Kidney (tissue), 14 donors: Measurements from ENCODE around the gene TPO. TPM values are rescaled to one million over a fixed set of nuclear protein-coding genes. Genes with fewer than 3 reads are reported as not detected.

ENCODE experiments used
- DNase-seq, 5 donors: peaks; one replicate each; pipeline ENCODE4 v3.0.0-alpha.2; 2013 to 2020
- FAIRE-seq: peaks from 2 replicates; lab custom pipeline; 2012; peaks lifted over from hg19 to GRCh38; lab: Jason Lieb, UNC
- H3K27ac ChIP-seq, 2 donors: one replicate each; pipeline ENCODE4 v1.7.0; 2013; ENCODE audit warnings: low read depth in 2 of 2, low read length in 2 of 2, inconsistent platforms in 1 of 2
- H3K27me3 ChIP-seq: one replicate; pipeline ENCODE4 v1.7.1; 2013; ENCODE audit warnings: low read length, inconsistent platforms; ENCODE audit not compliant: control insufficient read depth, insufficient read depth
- H3K36me3 ChIP-seq, 3 donors: one replicate each; pipeline versions ENCODE4 v1.7.0 to v1.7.1; 2013; ENCODE audit warnings: low read length in 3 of 3, control low read depth in 1 of 3, inconsistent platforms in 1 of 3; ENCODE audit not compliant: insufficient read depth in 3 of 3, control insufficient read depth in 2 of 3
- H3K4me1 ChIP-seq, 3 donors: one replicate each; pipeline versions ENCODE4 v1.7.0 to v1.7.1; 2013; ENCODE audit warnings: low read length in 3 of 3, inconsistent platforms in 1 of 3, low read depth in 1 of 3; ENCODE audit not compliant: control insufficient read depth in 2 of 3, insufficient read depth in 2 of 3
- H3K4me3 ChIP-seq, 3 donors: one replicate each; pipeline versions ENCODE4 v1.7.0 to v1.8.1; 2013; ENCODE audit warnings: low read length in 3 of 3, control low read depth in 1 of 3, inconsistent platforms in 1 of 3
- H3K9ac ChIP-seq, 3 donors: one replicate each; pipeline versions ENCODE4 v1.7.0 to v1.7.1; 2013; ENCODE audit warnings: low read length in 3 of 3, control low read depth in 1 of 3, inconsistent platforms in 1 of 3
- H3K9me3 ChIP-seq, 3 donors: one replicate each; pipeline versions ENCODE4 v1.7.0 to v1.7.1; 2013; ENCODE audit warnings: low read length in 3 of 3, control low read depth in 1 of 3, inconsistent platforms in 1 of 3; ENCODE audit not compliant: control insufficient read depth in 2 of 3, insufficient read depth in 1 of 3
- intact Hi-C: fragments of 100-400 bp; cut with DNase I; formaldehyde crosslinking; loops from one replicate; pipeline ENCODE4 v1.11.1; 2022
- polyA plus RNA-seq: library from polyadenylated mRNA; stranded (reverse); fragments of 350-450 nt; fragmentation: Illumina TruSeq; extraction: RNeasy Lipid Tissue Mini Kit (QIAGEN cat#74804); gene quantifications from one replicate; pipeline ENCODE4 v1.2.3, GENCODE V29; 2014; ENCODE audit warnings: low read depth, low replicate concordance; ENCODE audit not compliant: insufficient read depth
- total RNA-seq: library from RNA; stranded (reverse); fragmentation: NEBNext Ultra II Directional; extraction: Animal tissue kit (Norgen Biotek cat#: 25700); gene quantifications from one replicate; pipeline ENCODE4 v1.2.1, GENCODE V29; 2021
- TF ChIP-seq, protein P1 (sequence below): IDR thresholded peaks from 3 replicates; pipeline ENCODE4 v1.5.1; 2012; ENCODE audit warnings: mild to moderate bottlenecking, moderate library complexity, borderline replicate concordance; ENCODE audit not compliant: insufficient read depth; ENCODE audit errors: extremely low read depth
- donor health status: control.
- donor health status: control.
- donor health status: control.
- donor health status: control.
- donor health status: control.
- donor health status: DM: yes; HTN: yes; CAD: no.
- donor health status: Normal renal cell carcinoma (clear cell type).

Gene TPO
- total and polyA plus RNA-seq, 2 donors from 2014 or later: not detected

DNA sequence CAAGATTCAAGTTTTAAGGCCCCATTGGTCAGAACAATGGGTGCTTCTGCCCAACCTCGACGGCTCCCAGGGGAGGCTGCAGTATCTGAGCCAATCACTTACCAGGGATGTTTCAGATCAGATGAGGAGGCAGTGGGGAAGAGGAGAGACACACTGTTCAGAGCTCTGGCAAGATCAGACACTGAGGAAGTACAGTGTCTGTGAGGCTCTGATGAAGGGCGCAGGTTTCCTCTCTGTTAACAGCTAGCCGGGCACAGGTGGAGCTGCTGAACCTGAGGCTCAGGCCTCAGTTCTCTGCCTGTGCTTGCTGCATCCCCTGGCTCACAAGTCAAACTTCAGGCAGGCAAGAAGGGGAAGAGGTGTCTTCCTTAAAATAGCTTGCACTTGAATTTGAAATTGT, 69.7 kb downstream of the TPO start:
- FAIRE-seq (no peak), DNase-seq (no peak)
- TF ChIP-seq, protein P1, sequence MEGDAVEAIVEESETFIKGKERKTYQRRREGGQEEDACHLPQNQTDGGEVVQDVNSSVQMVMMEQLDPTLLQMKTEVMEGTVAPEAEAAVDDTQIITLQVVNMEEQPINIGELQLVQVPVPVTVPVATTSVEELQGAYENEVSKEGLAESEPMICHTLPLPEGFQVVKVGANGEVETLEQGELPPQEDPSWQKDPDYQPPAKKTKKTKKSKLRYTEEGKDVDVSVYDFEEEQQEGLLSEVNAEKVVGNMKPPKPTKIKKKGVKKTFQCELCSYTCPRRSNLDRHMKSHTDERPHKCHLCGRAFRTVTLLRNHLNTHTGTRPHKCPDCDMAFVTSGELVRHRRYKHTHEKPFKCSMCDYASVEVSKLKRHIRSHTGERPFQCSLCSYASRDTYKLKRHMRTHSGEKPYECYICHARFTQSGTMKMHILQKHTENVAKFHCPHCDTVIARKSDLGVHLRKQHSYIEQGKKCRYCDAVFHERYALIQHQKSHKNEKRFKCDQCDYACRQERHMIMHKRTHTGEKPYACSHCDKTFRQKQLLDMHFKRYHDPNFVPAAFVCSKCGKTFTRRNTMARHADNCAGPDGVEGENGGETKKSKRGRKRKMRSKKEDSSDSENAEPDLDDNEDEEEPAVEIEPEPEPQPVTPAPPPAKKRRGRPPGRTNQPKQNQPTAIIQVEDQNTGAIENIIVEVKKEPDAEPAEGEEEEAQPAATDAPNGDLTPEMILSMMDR: no peak
- no peaks in the 10 kb centered on the region for H3K27me3 ChIP-seq
- H3K27ac ChIP-seq: no peak overlapping the region
- no peak overlapping the region for H3K9ac ChIP-seq
- H3K4me1 ChIP-seq: no peaks in the 10 kb centered on the region
- no peak overlapping the region for H3K4me3 ChIP-seq
- no peaks in the 10 kb centered on the region for H3K36me3 ChIP-seq
- intact Hi-C loops: no loop called here
- no peaks in the 10 kb centered on the region for H3K9me3 ChIP-seq

DNA sequence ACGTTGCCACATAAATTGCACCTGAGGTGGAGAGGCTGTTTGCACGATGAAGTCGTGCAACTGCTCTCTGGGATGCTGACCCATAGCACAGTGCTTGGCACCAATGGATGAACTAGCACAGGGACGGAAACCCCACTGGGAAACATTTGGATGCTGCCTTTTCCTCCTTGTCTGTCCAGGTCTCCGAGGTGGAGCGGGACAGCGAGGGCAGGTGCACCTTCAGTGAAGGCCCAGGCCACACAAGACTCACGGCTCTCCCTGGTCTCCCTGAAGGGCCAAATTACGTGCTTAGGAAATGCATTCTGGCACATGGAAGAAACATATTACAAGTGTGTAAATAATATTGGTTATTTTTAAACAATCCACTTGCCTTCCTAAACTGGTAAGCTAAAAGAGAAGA, 70.3 kb downstream of the TPO start:
- peak in 2 of 5 donors; percentile 6 for DNase-seq
- H3K27ac ChIP-seq: no peak overlapping the region
- no peaks in the 10 kb centered on the region for H3K27me3 ChIP-seq
- H3K36me3 ChIP-seq: no peaks in the 10 kb centered on the region
- H3K9me3 ChIP-seq: no peaks in the 10 kb centered on the region
- TF ChIP-seq, protein P1: no peak
- H3K9ac ChIP-seq: no peak overlapping the region
- intact Hi-C loops: no loop called here
- FAIRE-seq: no peak
- no peaks in the 10 kb centered on the region for H3K4me1 ChIP-seq
- no peak overlapping the region for H3K4me3 ChIP-seq

DNA sequence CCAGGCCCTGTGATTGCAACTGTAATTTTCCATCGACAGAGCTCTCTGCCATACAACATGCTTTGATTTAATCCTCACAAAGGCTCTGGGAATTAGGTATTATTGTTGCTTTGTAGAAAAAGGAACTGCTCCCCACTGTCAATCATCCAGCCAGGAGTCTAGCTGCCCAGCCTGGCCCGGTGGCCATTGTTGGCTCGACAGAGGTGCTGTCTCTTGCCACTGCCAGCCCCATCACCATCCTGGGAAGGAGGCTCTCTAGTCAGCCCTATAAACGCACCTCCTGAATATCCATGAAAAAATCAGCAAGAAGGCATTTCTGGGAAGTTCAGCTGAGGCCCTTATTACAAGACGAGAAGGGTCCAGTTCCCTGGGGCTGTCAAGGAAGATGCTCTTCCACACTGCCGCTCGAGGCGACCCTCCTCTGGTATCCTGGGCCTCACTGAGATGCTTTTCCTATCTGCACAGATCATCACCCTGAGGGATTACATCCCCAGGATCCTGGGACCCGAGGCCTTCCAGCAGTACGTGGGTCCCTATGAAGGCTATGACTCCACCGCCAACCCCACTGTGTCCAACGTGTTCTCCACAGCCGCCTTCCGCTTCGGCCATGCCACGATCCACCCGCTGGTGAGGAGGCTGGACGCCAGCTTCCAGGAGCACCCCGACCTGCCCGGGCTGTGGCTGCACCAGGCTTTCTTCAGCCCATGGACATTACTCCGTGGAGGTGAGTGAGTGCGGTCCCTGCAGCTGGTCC, 71.0 kb downstream of the TPO start:
- Histone ChIP-seq H3K9ac (no peak overlapping the region), H3K36me3 (no peaks in the 10 kb centered on the region), H3K4me3 (no peak overlapping the region), H3K4me1 (no peaks in the 10 kb centered on the region), H3K27me3 (no peaks in the 10 kb centered on the region), H3K27ac (no peak overlapping the region), H3K9me3 (no peaks in the 10 kb centered on the region)
- peak in 1 of 5 donors; percentile 11 for DNase-seq
- TF ChIP-seq, protein P1: no peak
- intact Hi-C loops: no loop called here
- FAIRE-seq: no peak

DNA sequence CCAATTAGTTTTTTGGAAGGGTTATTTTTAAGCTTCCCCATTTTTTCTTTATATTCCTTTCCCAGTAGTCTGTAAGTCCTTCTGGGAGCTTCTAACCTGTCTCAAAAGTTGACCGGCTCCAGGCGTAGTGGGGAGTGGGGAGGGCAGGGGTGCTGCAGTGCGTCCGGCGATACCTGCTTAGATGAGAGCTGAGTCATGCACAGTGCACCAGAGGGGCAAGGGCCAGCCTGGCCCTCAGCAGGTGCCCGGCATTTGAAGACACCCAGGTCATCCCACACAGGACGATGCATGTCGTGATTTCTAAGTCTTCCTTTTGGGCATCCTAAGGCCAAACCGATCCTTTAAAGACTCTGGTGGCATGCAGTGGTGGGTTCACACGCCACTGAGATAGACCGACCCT, 73.4 kb downstream of the TPO start:
- TF ChIP-seq, protein P1: no peak
- no peaks in the 10 kb centered on the region for H3K9me3 ChIP-seq
- intact Hi-C loops: no loop called here
- no peaks in the 10 kb centered on the region for H3K4me1 ChIP-seq
- DNase-seq (peak in 1 of 5 donors; percentile 9), FAIRE-seq (no peak)
- H3K27ac ChIP-seq: no peak overlapping the region
- H3K27me3 ChIP-seq: no peaks in the 10 kb centered on the region
- no peak overlapping the region for H3K9ac ChIP-seq
- no peaks in the 10 kb centered on the region for H3K36me3 ChIP-seq
- H3K4me3 ChIP-seq: no peak overlapping the region
